CD4-positive, alpha-beta T cell treated with Interleukin-17A for 1 hour (primary cell): ENCODE data around the gene ERVMER34-1.
A peak's percentile ranks its signal among the peaks of the same experiment; 100 is the strongest.

Experiments used
- DNase-seq: peaks from one replicate; pipeline ENCODE4 v3.0.0-alpha.2; 2020

The ERVMER34-1 gene

GRCh38 chr4:52718123-52718522, 33.1 kb downstream of the ERVMER34-1 start:
- DNase-seq: no peak

- no peak for DNase-seq
Observed at GRCh38 chr4:52716364-52717151, 34.7 kb downstream of the ERVMER34-1 start.

GRCh38 chr4:52715914-52716313, 35.3 kb downstream of the ERVMER34-1 start:
- DNase-seq: no peak

DNA sequence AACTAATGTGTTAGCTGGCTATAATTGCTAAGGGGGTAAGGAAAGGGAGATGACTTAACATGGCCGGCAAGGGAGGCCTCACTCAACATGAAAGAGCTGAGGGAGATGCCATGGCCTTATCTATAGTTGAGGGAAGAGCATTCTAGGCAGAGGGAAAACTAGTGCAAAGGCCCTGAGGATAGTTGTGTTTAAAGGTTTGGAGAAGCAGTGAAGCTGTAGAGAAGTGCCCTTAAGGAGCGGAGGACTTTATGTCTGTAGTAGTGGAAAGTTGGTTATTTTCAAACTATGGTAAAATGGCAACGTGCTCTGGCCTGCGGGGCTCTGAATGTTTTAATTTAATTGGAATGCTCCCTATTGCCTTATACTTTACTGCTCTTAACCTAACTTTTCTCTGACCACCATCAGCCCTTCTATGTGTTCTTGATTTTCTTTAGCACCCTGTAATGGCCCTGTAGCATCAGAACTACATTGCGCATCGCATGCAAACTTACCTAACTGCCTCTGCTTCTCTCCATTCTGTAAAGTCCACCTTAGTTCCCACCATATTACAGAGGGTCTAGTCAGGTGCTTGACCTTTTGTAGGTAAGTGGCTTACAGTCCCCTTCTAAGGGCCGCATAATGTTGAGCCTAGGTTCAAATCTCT, 35.8 kb downstream of the ERVMER34-1 start:
- no peak for DNase-seq

DNA sequence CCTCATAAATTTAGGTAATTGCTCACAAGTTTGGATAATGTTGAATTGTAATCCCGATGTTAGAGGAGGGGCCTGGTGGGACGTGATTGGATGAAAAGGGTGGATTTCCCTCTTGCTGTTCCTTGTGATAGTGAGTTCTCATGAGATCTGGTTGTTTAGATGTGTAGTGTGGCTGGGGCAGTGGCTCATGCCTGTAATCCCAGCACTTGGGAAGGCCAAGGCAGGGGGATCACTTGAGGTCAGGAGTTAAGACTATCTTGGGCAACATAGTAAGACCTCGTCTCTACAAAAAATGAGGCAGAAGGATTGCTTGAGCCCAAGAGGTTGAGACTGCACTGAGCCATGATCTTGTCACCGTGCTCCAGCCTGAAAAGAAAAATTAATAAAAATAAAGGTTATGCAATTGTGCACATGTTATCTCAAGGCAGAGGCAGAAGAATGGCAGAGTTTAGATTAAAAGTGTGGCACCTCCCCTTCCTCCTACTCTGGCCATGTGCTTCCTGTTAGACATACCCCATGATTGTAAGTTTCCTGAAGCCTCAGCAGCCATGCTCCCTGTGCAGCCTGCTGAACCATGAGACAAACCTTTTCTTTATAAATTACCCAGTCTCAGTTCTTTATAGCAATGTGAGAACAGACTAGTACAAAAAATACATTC, 36.5 kb downstream of the ERVMER34-1 start:
- DNase-seq: no peak

DNA sequence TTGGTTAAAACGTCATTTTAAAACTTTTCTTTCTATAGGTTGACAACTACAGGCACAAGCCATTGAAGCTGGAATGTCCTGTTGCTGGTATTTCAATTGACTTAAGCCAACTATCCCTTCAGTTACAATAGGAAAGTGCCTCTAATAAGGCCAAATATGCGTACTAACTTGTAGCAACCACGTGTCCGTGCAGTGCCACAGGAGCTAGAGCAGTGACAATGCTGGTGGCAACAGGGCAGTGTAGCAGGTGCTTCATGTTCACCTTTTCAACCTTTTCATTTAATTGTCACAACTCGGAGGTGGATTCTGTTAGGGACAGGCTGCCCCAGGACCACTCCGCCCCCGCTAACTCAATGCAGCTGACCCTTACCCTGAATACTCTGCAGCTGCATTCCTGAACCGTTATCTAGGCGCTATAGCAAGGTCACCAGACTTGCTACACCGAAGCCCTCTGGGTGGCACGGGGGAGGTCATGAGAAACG, 37.7 kb downstream of the ERVMER34-1 start:
- no peak for DNase-seq

GRCh38 chr4:52712251-52713130, 38.7 kb downstream of the ERVMER34-1 start:
- DNase-seq: peak; percentile 97

GRCh38 chr4:52711834-52712250, 39.4 kb downstream of the ERVMER34-1 start:
- no peak for DNase-seq

DNA sequence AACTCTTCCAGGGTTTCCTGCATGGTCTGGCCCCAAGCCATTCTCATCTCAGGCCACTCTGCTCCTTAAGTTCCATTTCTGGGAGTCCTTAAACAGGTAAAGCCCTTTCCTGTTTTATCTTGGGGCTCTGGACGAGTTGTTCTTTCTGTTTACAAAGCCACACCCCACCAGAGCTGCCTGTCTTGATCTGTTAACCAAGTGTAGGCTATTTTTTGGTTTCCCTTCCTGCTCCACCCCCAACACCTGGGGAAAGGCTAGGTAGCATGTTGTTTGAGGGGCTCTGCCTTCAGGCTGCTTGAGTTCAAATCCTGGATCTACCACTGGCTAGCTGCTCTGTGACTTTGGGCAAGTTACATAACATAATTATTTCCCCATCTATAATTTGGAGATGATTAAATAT, 40.0 kb downstream of the ERVMER34-1 start:
- DNase-seq: no peak

GRCh38 chr4:52709155-52709554, 42.1 kb downstream of the ERVMER34-1 start:
- no peak for DNase-seq

DNA sequence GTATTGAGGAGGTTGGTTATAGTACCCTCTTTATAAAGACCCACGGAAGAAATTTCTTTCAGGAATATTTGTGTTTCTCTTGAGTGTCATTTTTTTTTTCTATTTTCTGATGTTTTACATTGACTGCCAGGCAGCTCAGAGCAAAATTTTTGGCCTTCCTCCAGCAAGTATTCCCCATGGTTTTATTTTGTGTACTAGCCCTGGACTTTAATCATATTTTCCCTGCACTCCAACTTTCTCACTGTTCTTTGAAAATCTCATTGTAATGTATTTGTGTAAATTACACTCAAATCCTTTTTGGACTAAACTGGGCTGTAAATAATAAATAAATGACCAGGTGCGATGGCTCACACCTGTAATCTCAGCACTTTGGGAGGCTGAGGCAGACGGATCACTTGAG, 46.6 kb downstream of the ERVMER34-1 start:
- DNase-seq: no peak

DNA sequence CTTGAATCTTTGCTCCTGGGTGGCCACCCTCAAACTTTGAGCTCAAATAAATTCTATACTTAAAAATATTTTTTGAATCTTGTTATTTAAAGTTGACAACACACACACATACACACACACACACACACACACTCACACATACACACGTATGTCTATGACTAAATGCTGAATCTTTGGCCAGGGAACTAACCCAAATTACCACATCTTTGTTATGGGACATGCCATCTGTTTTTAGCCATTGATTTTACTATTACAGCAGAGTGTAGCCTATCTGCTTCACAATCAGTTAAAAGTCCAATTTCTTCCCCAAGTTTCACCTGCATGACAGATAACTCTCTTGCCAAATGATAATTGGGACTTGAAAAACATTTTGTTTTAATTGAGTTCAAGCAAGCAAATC, 47.1 kb downstream of the ERVMER34-1 start:
- no peak for DNase-seq

GRCh38 chr4:52701207-52701606, 50.0 kb downstream of the ERVMER34-1 start:
- no peak for DNase-seq

DNA sequence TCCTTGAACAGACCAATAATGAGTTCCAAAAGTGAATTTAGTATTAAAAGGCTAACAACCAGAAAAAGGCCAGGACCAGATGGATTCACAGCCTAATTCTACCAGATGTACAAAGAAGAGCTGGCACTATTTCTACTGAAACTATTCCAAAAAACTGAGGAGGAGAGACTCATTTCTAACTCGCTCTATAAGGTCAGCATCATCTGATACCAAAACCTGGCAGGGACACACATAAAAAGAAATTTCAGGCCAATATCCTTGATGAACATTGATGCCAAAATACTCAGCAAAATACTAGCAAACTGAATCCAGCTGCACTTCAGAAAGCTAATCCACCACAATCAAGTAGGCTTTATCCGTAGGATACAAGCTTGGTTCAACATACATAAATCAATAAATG, 56.3 kb downstream of the ERVMER34-1 start:
- no peak for DNase-seq

- no peak for DNase-seq
Observed at GRCh38 chr4:52693492-52693891, 57.7 kb downstream of the ERVMER34-1 start.
